Lower leg skin (tissue), 4 donors: ENCODE results near the gene SLC39A9. TPM values are rescaled to one million over a fixed set of nuclear protein-coding genes. Genes with fewer than 3 reads are reported as not detected.

Experiments
- DNase-seq, 2 donors: peaks; one replicate each; pipeline ENCODE4 v3.0.0-alpha.2; 2019; ENCODE audit warnings: low spot score in 2 of 2
- H3K4me3 ChIP-seq: fragments of 200-600 bp; sonication (generic); 2 replicates; pipeline ENCODE4 v1.5.1; 2017; ENCODE audit warnings: mild to moderate bottlenecking, low read depth; ENCODE audit not compliant: poor library complexity, severe bottlenecking
- POLR2A ChIP-seq, 2 donors: fragments of 450-650 bp; IDR thresholded peaks; one replicate each; pipeline ENCODE4 v1.6.1; 2016 to 2017; ENCODE audit warnings: antibody characterized with exemption in 2 of 2, mild to moderate bottlenecking in 1 of 2, moderate library complexity in 1 of 2
- WGBS, 2 donors: methylation state at CpG; one replicate each; pipeline ENCODE4 v1.1.5; 2018; 5-methylcytosine and 5-hydroxymethylcytosine counted together
- intact Hi-C: fragments of 100-400 bp; cut with DNase I; formaldehyde crosslinking; loops from one replicate; pipeline ENCODE4 v1.15.0; 2023; ENCODE audit warnings: low total_unique reads
- total RNA-seq, 4 donors: library from RNA; depleted of rRNA; stranded (reverse); fragments of >200 nt; gene quantifications; one replicate each; pipeline ENCODE4 v1.1.0, GENCODE V29; 2016
- TF ChIP-seq, protein P1 (sequence below), 3 donors: fragments of 450-650 bp; IDR thresholded peaks; one replicate each; pipeline ENCODE4 v1.5.1; 2016; ENCODE audit warnings: antibody characterized with exemption in 3 of 3, mild to moderate bottlenecking in 3 of 3, moderate library complexity in 2 of 3

The SLC39A9 gene
- total RNA-seq, 4 donors from 2014 or later, result 33.1 to 68.2 (median 49.0) TPM

DNA sequence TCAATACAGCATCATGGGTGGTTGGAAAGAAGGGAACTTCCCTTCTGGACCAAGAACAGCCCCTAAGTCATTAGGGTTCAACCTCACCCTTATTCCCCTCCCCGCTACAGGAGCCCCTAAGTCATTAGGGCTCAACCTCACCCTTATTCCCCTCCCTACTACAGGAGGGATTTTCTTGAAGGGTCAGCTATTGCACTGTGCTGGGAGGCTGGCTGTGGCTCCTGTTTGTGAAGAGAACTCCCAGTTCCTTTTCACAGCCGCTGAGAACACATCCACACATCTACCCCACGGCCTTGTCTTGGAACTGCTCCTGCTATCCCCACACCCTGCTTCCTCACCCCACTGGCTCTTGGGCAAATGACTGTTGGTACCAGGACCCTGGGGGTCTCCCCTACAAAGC, 45.3 kb upstream of the SLC39A9 start:
- WGBS, 2 donors, result 85 to 91% methylated on average over 3 of the region's 3 CpGs
- intact Hi-C loops, result no loop called here
- TF ChIP-seq, protein P1, sequence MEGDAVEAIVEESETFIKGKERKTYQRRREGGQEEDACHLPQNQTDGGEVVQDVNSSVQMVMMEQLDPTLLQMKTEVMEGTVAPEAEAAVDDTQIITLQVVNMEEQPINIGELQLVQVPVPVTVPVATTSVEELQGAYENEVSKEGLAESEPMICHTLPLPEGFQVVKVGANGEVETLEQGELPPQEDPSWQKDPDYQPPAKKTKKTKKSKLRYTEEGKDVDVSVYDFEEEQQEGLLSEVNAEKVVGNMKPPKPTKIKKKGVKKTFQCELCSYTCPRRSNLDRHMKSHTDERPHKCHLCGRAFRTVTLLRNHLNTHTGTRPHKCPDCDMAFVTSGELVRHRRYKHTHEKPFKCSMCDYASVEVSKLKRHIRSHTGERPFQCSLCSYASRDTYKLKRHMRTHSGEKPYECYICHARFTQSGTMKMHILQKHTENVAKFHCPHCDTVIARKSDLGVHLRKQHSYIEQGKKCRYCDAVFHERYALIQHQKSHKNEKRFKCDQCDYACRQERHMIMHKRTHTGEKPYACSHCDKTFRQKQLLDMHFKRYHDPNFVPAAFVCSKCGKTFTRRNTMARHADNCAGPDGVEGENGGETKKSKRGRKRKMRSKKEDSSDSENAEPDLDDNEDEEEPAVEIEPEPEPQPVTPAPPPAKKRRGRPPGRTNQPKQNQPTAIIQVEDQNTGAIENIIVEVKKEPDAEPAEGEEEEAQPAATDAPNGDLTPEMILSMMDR (IDR thresholded peaks at IDR 0.05), result no peak
- TF ChIP-seq POLR2A (IDR thresholded peaks at IDR 0.05), result no peak
- no peak for DNase-seq
- no peak overlapping the region for H3K4me3 ChIP-seq

GRCh38 chr14:69354383-69355153, 43.9 kb upstream of the SLC39A9 start:
- peak in 1 of 2 donors; percentile 82 for DNase-seq
- no peak overlapping the region for H3K4me3 ChIP-seq
- TF ChIP-seq, protein P1 (IDR thresholded peaks at IDR 0.05), result no peak
- TF ChIP-seq POLR2A (IDR thresholded peaks at IDR 0.05), result no peak
- intact Hi-C loops, result no loop called here
- WGBS, 2 donors, result 52 to 59% methylated on average over 11 of the region's 11 CpGs

DNA sequence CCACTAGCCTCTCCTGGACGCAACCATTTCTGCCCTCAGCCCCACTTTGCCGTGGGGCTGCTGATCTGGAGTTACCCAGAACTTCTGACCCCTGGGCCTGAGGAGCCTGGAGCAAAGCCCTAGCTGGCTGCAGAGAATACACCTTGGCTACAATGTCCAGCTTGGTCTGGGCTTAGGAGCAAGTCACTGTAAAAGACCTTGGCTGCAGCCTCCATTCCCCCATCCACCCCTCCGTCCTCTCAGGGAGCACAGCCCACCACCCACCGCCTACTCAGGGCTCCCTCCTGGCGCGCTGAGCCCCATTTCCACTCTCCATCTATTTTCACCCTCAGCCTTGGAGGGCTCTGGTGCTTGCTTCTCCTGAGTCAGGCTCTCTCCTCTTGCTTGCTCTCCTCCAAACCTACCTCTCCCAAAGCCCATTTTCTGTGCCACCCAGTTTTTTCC, 43.3 kb upstream of the SLC39A9 start:
- WGBS, 2 donors, result 87 to 92% methylated on average over 6 of the region's 6 CpGs
- intact Hi-C loops, result no loop called here
- no peak overlapping the region for H3K4me3 ChIP-seq
- peak in 1 of 2 donors; percentile 57 for DNase-seq
- TF ChIP-seq POLR2A (IDR thresholded peaks at IDR 0.05), result no peak
- TF ChIP-seq, protein P1 (IDR thresholded peaks at IDR 0.05), result no peak

DNA sequence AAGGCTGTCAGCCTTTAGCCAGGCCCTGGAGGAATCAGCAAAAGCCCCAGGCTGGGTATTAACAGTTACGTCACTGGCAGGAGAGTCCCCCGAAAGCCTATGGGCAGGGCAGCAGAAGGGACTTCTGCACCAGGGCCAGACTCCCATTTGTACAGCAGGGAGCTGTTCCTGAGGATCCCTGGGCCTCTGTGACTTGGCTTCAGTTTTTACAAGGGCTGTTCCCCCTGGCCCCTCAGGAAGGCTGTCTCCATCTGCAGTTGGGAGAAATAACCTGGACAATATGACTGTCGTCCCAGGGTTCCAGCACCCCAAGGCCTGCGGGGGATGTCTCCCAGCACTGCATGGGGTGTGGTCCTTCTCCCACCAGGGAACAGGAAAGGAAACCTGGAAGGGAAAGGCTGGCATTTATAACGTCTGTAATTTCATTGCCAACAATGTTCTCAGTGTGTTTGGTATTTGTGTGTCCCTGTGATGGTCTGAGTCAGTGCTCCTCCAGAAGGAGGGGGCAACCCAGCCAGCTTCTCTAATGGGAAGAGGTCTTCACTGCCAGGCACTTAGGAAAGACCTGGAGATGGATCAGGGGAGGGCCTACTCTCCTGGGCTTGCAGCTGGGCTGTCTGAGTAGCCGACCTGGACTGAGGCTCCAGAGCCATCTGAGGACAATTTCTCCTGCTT, 42.7 kb upstream of the SLC39A9 start:
- WGBS, 2 donors, result 32 to 41% methylated on average over 6 of the region's 6 CpGs
- peak; percentile 37 to 90 for DNase-seq
- no peak for TF ChIP-seq POLR2A (IDR thresholded peaks at IDR 0.05)
- TF ChIP-seq, protein P1 (IDR thresholded peaks at IDR 0.05), result no peak
- intact Hi-C loops, result no loop called here
- no peak overlapping the region for H3K4me3 ChIP-seq

DNA sequence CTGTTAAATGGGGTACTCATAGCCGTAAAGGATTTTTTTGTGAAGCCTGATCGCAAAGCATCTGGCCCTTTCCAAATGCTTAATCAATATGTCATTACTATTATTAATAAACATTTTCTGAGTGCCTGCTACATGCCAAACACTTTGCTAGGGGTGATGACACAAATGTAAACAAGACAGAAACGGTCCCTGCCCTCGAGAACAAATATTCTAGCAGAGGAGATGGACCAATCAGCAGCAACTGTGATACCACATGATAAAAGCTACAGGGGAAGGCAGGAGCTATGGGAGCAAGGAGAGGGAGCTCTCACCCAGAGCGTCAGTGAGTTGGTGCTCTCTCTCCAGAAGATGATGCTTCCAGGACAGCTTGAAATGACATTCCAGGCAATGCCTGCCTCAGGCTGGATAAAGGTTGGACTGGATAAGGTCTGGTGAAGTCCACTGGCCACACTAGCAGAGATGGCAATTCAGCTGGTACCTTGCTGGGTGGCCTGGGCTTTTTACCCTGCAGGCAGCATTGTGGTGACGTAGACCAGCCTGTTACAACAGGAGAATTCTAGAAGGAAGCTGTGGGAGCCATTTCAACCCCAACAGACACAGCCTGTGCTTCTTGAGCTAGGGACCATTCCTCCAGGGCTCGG, 41.5 kb upstream of the SLC39A9 start:
- DNase-seq, result peak in 1 of 2 donors; percentile 59
- no peak overlapping the region for H3K4me3 ChIP-seq
- TF ChIP-seq, protein P1 (IDR thresholded peaks at IDR 0.05), result no peak
- no peak for TF ChIP-seq POLR2A (IDR thresholded peaks at IDR 0.05)
- 71 to 80% methylated on average over 7 of the region's 7 CpGs for WGBS, 2 donors
- intact Hi-C loops, result no loop called here
